Measurements from ENCODE around the gene ZSCAN10. TPM values are rescaled to one million over a fixed set of nuclear protein-coding genes. Genes with fewer than 3 reads are reported as not detected.

The ZSCAN10 gene
- total RNA-seq, 2 experiments from 2014 or later: 0.29 to 0.35 TPM

Other genes with a start within 250 kb of the ZSCAN10 start
- gene PRSS22, start 241.1 kb downstream of the ZSCAN10 start, total RNA-seq: not detected
- 10 to 100 TPM; 16.8 to 21.0 TPM for gene FLYWCH2, start 216.1 kb downstream of the ZSCAN10 start, total RNA-seq
- 10 to 100 TPM; 46.8 to 52.7 TPM for gene FLYWCH1, start 187.4 kb downstream of the ZSCAN10 start, total RNA-seq
- under 1 TPM in 1 of 2 experiments, not detected in 1; 0.08 TPM for gene KREMEN2, start 135.0 kb downstream of the ZSCAN10 start, total RNA-seq
- 10 to 100 TPM; 49.7 to 50.9 TPM for gene PAQR4, start 129.9 kb downstream of the ZSCAN10 start, total RNA-seq
- gene PKMYT1, start 118.8 kb downstream of the ZSCAN10 start, total RNA-seq: 100 to 1,000 TPM; 122 to 151 TPM
- not detected for gene CLDN9, start 86.4 kb downstream of the ZSCAN10 start, total RNA-seq
- not detected for gene CLDN6, start 81.1 kb downstream of the ZSCAN10 start, total RNA-seq
- 1 to 10 TPM; 1.8 to 2.1 TPM for gene TNFRSF12A, start 78.9 kb downstream of the ZSCAN10 start, total RNA-seq
- 10 to 100 TPM; 38.3 to 44.1 TPM for gene HCFC1R1, start 75.4 kb downstream of the ZSCAN10 start, total RNA-seq
- gene THOC6, start 75.3 kb downstream of the ZSCAN10 start, total RNA-seq: 10 to 100 TPM; 49.5 to 58.4 TPM
- gene BICDL2, start 62.4 kb downstream of the ZSCAN10 start, total RNA-seq: under 1 TPM; 0.20 to 0.23 TPM
- gene MMP25, start 52.7 kb downstream of the ZSCAN10 start, total RNA-seq: 10 to 100 TPM; 18.1 to 19.8 TPM
- 1,000 to 10,000 TPM; 2,973 to 3,212 TPM for gene IL32, start 33.7 kb downstream of the ZSCAN10 start, total RNA-seq
- gene ZNF205, start 13.3 kb upstream of the ZSCAN10 start, total RNA-seq: not detected
- 10 to 100 TPM in 1 of 2 experiments, 1 to 10 TPM in 1; 9.9 to 11.1 TPM for gene ZNF213, start 35.7 kb upstream of the ZSCAN10 start, total RNA-seq
- not detected for gene OR1F1, start 88.9 kb upstream of the ZSCAN10 start, total RNA-seq
- gene ZNF200, start 135.9 kb upstream of the ZSCAN10 start, total RNA-seq: 10 to 100 TPM; 11.7 to 12.1 TPM
- gene MEFV, start 157.3 kb upstream of the ZSCAN10 start, total RNA-seq: under 1 TPM in 1 of 2 experiments, not detected in 1; 0.10 TPM
- 10 to 100 TPM; 25.7 to 25.9 TPM for gene ZNF263, start 184.2 kb upstream of the ZSCAN10 start, total RNA-seq
- 1 to 10 TPM; 3.6 to 5.1 TPM for gene TIGD7, start 206.1 kb upstream of the ZSCAN10 start, total RNA-seq
- 10 to 100 TPM; 42.7 to 43.8 TPM for gene ZNF75A, start 206.2 kb upstream of the ZSCAN10 start, total RNA-seq

All from activated CD4-positive, alpha-beta T cell treated with anti-CD3 and anti-CD28 coated beads, Interleukin-2, amount 10 ng/mL, durations not matched to agents 7 days and 5 days (primary cell).